ENCODE data around the gene ANKRD45.

DNA sequence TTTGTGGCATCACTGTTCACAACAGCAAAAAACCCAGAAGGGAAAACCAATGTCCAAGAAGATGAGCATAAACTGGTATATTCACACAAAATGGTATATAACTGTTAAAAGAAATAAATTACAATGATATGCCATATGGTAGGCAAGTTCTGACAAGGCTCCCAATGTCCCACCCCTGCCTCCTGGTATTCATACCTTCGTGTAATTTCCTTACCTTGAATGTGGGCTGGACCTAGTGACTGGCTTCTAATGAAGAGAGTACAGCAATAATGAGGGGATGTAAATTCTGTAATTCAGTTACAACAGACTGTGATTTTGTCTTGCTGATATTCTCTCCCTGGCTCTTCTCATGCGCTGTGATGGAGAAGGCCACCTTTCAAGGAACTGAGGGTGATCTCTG is 9.3 kb downstream of the ANKRD45 start:
- TF ChIP-seq, protein P1, sequence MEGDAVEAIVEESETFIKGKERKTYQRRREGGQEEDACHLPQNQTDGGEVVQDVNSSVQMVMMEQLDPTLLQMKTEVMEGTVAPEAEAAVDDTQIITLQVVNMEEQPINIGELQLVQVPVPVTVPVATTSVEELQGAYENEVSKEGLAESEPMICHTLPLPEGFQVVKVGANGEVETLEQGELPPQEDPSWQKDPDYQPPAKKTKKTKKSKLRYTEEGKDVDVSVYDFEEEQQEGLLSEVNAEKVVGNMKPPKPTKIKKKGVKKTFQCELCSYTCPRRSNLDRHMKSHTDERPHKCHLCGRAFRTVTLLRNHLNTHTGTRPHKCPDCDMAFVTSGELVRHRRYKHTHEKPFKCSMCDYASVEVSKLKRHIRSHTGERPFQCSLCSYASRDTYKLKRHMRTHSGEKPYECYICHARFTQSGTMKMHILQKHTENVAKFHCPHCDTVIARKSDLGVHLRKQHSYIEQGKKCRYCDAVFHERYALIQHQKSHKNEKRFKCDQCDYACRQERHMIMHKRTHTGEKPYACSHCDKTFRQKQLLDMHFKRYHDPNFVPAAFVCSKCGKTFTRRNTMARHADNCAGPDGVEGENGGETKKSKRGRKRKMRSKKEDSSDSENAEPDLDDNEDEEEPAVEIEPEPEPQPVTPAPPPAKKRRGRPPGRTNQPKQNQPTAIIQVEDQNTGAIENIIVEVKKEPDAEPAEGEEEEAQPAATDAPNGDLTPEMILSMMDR (IDR thresholded peaks at IDR 0.05) = no peak
- no peak for TF ChIP-seq POLR2AphosphoS5 (IDR thresholded peaks at IDR 0.05; ENCODE audit: low read depth, low read length)
- TF ChIP-seq SIN3A (IDR thresholded peaks at IDR 0.05; ENCODE audit: borderline replicate concordance, insufficient read depth, low read depth, low read length) = no peak
- TF ChIP-seq TCF7L2 (IDR thresholded peaks at IDR 0.05; ENCODE audit: low read depth, low read length) = no peak
- TF ChIP-seq, protein P2, sequence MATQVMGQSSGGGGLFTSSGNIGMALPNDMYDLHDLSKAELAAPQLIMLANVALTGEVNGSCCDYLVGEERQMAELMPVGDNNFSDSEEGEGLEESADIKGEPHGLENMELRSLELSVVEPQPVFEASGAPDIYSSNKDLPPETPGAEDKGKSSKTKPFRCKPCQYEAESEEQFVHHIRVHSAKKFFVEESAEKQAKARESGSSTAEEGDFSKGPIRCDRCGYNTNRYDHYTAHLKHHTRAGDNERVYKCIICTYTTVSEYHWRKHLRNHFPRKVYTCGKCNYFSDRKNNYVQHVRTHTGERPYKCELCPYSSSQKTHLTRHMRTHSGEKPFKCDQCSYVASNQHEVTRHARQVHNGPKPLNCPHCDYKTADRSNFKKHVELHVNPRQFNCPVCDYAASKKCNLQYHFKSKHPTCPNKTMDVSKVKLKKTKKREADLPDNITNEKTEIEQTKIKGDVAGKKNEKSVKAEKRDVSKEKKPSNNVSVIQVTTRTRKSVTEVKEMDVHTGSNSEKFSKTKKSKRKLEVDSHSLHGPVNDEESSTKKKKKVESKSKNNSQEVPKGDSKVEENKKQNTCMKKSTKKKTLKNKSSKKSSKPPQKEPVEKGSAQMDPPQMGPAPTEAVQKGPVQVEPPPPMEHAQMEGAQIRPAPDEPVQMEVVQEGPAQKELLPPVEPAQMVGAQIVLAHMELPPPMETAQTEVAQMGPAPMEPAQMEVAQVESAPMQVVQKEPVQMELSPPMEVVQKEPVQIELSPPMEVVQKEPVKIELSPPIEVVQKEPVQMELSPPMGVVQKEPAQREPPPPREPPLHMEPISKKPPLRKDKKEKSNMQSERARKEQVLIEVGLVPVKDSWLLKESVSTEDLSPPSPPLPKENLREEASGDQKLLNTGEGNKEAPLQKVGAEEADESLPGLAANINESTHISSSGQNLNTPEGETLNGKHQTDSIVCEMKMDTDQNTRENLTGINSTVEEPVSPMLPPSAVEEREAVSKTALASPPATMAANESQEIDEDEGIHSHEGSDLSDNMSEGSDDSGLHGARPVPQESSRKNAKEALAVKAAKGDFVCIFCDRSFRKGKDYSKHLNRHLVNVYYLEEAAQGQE (IDR thresholded peaks at IDR 0.05; ENCODE audit: insufficient read depth in 1 of 2, low read depth in 2 of 2, low read length in 1 of 2) = no peak
